Thoracic aorta (tissue), 2 donors: ENCODE measurements around the gene LETM1. TPM values are rescaled to one million over a fixed set of nuclear protein-coding genes. Genes with fewer than 3 reads are reported as not detected.
A peak's percentile ranks its signal among the peaks of the same experiment; 100 is the strongest.

Experiments used
- ATAC-seq: fragments of 150-250 bp; one replicate; pipeline ENCODE4 v1.8.0; 2017; ENCODE audit warnings: low read depth; ENCODE audit not compliant: insufficient number of reproducible peaks, low FRiP score
- DNase-seq: peaks from one replicate; pipeline ENCODE4 v3.0.0-alpha.2; 2020; ENCODE audit warnings: low spot score
- H3K27ac ChIP-seq, 2 donors: fragments of 200-600 bp; sonication (generic); 1 replicate in 1 of 2; 2 replicates in 1 of 2; pipeline ENCODE4 v1.5.1; 2016; ENCODE audit warnings: mild to moderate bottlenecking in 2 of 2, moderate library complexity in 2 of 2
- H3K27me3 ChIP-seq: fragments of 200-600 bp; sonication (generic); replicated peaks from 2 replicates; pipeline ENCODE4 v1.6.0; 2016; ENCODE audit warnings: mild to moderate bottlenecking; ENCODE audit not compliant: insufficient read depth
- H3K36me3 ChIP-seq: fragments of 200-600 bp; sonication (generic); one replicate; pipeline ENCODE4 v1.5.1; 2016
- H3K4me1 ChIP-seq, 2 donors: fragments of 200-600 bp; sonication (generic); 1 replicate in 1 of 2; 2 replicates in 1 of 2; pipeline versions ENCODE4 v1.5.1 to v1.6.0; 2016; ENCODE audit warnings: low read depth in 2 of 2, mild to moderate bottlenecking in 1 of 2; ENCODE audit not compliant: control insufficient read depth in 1 of 2
- H3K4me3 ChIP-seq: fragments of 200-600 bp; sonication (generic); 2 replicates; pipeline ENCODE4 v1.5.1; 2016; ENCODE audit warnings: mild to moderate bottlenecking
- H3K9me3 ChIP-seq: fragments of 200-600 bp; sonication (generic); 2 replicates; pipeline ENCODE4 v1.5.1; 2016
- CTCF ChIP-seq: fragments of 200-600 bp; sonication (generic); IDR thresholded peaks from one replicate; pipeline ENCODE4 v1.5.1; 2019; ENCODE audit warnings: antibody characterized with exemption
- total RNA-seq, 2 donors: library from RNA; depleted of rRNA; stranded (reverse); fragments of >200 nt; gene quantifications; one replicate each; pipeline versions ENCODE4 v1.1.0 to v1.2.3, GENCODE V29; 2016

LETM1 gene
- total RNA-seq, 2 donors from 2014 or later = 30.5 to 68.9 TPM

GRCh38 chr4:1813915-1814314, 42.0 kb downstream of the LETM1 start:
- Histone ChIP-seq H3K9me3 (no peaks in the 10 kb centered on the region), H3K4me3 (no peak overlapping the region), H3K4me1 (no peaks in the 10 kb centered on the region), H3K27ac (no peak overlapping the region), H3K27me3 (no peaks in the 10 kb centered on the region), H3K36me3 (peaks cover 48% of the 10 kb centered on the region)
- no peak for ATAC-seq
- DNase-seq = no peak
- TF ChIP-seq CTCF = no peak

GRCh38 chr4:1813231-1813630, 42.7 kb downstream of the LETM1 start:
- ATAC-seq (no peak), DNase-seq (no peak)
- Histone ChIP-seq H3K9me3 (no peaks in the 10 kb centered on the region), H3K4me1 (no peaks in the 10 kb centered on the region), H3K4me3 (no peak overlapping the region), H3K27me3 (no peaks in the 10 kb centered on the region), H3K36me3 (peaks cover 45% of the 10 kb centered on the region), H3K27ac (no peak overlapping the region)
- no peak for TF ChIP-seq CTCF

GRCh38 chr4:1812720-1813119, 43.2 kb downstream of the LETM1 start:
- no peaks in the 10 kb centered on the region for H3K9me3 ChIP-seq
- H3K27ac ChIP-seq = no peak overlapping the region
- DNase-seq = no peak
- H3K36me3 ChIP-seq = peaks cover 41% of the 10 kb centered on the region
- H3K4me1 ChIP-seq = no peaks in the 10 kb centered on the region
- TF ChIP-seq CTCF = no peak
- no peak for ATAC-seq
- no peak overlapping the region for H3K4me3 ChIP-seq
- no peaks in the 10 kb centered on the region for H3K27me3 ChIP-seq

- H3K27me3 ChIP-seq = no peaks in the 10 kb centered on the region
- DNase-seq (no peak), ATAC-seq (no peak)
- TF ChIP-seq CTCF = no peak
- H3K4me3 ChIP-seq = no peak overlapping the region
- H3K4me1 ChIP-seq = no peaks in the 10 kb centered on the region
- H3K9me3 ChIP-seq = no peaks in the 10 kb centered on the region
- peaks cover 25% of the 10 kb centered on the region for H3K36me3 ChIP-seq
- H3K27ac ChIP-seq = no peak overlapping the region
These were observed 45.2 kb downstream of the LETM1 start for GRCh38 chr4:1810765-1811164.

- Histone ChIP-seq H3K9me3 (no peaks in the 10 kb centered on the region), H3K4me3 (no peak overlapping the region), H3K4me1 (no peaks in the 10 kb centered on the region), H3K27me3 (no peaks in the 10 kb centered on the region), H3K27ac (no peak overlapping the region), H3K36me3 (peaks cover 16% of the 10 kb centered on the region)
- ATAC-seq (no peak), DNase-seq (no peak)
- TF ChIP-seq CTCF = peak; percentile 57
These were observed 46.0 kb downstream of the LETM1 start for GRCh38 chr4:1809754-1810502.
